Hepatocyte (in vitro differentiated cells): ENCODE measurements around the gene DMRTC1B.
"Not testable (repeated sequence)": the region's sequence is repeated elsewhere in the genome, so short reads cannot be mapped to it uniquely, and the experiment has no call there.

ENCODE experiments used
- EZH2 ChIP-seq: fragments of 200-600 bp; sonication (generic); IDR thresholded peaks from 2 replicates; pipeline ENCODE4 v1.6.1; 2016; ENCODE audit warnings: antibody characterized with exemption, mild to moderate bottlenecking, borderline replicate concordance
- EZH2phosphoT487 ChIP-seq: fragments of 200-600 bp; sonication (generic); IDR thresholded peaks from one replicate; pipeline ENCODE4 v1.6.1; 2018; ENCODE audit warnings: antibody characterized with exemption, mild to moderate bottlenecking, low read depth, moderate library complexity; ENCODE audit not compliant: unreplicated experiment, severe bottlenecking
- TF ChIP-seq, protein P1 (sequence below): fragments of 200-600 bp; sonication (generic); IDR thresholded peaks from 2 replicates; pipeline ENCODE4 v1.5.1; 2016; ENCODE audit warnings: antibody characterized with exemption, mild to moderate bottlenecking; ENCODE audit not compliant: poor library complexity

DNA sequence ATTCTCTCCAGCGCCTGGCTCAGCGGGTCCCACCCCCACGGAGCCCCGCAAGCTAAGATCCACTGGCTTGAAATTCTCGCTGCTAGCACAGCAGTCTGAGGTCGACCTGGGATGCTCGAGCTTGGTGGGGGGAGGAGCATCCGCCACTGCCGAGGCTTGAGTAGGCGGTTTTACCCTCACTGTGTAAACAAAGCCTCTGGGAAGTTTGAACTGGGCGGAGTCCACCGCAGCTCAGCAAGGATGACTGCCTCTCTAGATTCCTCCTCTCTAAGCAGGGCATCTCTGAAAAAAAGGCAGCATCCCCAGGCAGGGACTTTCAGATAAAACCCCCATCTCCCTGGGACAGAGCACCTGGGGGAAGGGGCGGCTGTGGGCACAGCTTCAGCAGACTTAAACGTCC lies 113.0 kb downstream of the DMRTC1B start:
- TF ChIP-seq EZH2, EZH2phosphoT487: not testable (repeated sequence)
- TF ChIP-seq, protein P1, sequence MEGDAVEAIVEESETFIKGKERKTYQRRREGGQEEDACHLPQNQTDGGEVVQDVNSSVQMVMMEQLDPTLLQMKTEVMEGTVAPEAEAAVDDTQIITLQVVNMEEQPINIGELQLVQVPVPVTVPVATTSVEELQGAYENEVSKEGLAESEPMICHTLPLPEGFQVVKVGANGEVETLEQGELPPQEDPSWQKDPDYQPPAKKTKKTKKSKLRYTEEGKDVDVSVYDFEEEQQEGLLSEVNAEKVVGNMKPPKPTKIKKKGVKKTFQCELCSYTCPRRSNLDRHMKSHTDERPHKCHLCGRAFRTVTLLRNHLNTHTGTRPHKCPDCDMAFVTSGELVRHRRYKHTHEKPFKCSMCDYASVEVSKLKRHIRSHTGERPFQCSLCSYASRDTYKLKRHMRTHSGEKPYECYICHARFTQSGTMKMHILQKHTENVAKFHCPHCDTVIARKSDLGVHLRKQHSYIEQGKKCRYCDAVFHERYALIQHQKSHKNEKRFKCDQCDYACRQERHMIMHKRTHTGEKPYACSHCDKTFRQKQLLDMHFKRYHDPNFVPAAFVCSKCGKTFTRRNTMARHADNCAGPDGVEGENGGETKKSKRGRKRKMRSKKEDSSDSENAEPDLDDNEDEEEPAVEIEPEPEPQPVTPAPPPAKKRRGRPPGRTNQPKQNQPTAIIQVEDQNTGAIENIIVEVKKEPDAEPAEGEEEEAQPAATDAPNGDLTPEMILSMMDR = not testable (repeated sequence)
